Activated naive CD4-positive, alpha-beta T cell treated with anti-CD3 and anti-CD28 coated beads, Interleukin-2, amount 50 U/mL, for 16 hours (primary cell): ENCODE measurements around the gene PSMC6.

Experiments used
- DNase-seq: peaks from one replicate; pipeline ENCODE4 v3.0.0-alpha.2; 2020

The PSMC6 gene

GRCh38 chr14:52706724-52707706 is at the start of gene PSMC6:
TSS of gene PSMC6 (plus strand) at chr14:52707200. CDS start at chr14:52707220, 20 bp downstream.
- peak; percentile 96 for DNase-seq

GRCh38 chr14:52660325-52660724 is 46.7 kb upstream of the PSMC6 start:
- DNase-seq: no peak

- DNase-seq: no peak
Observed at GRCh38 chr14:52660832-52661231, 46.2 kb upstream of the PSMC6 start.

GRCh38 chr14:52661314-52661713 is 45.7 kb upstream of the PSMC6 start:
- no peak for DNase-seq

GRCh38 chr14:52663850-52664249 is 43.1 kb upstream of the PSMC6 start:
- DNase-seq: no peak

- DNase-seq: no peak
Observed at GRCh38 chr14:52678591-52678990, 28.4 kb upstream of the PSMC6 start.

GRCh38 chr14:52683985-52684520 is 22.9 kb upstream of the PSMC6 start:
- DNase-seq: no peak

GRCh38 chr14:52686176-52686575 is 20.8 kb upstream of the PSMC6 start:
- DNase-seq: no peak

- DNase-seq: no peak
Observed at GRCh38 chr14:52690983-52691760, 15.8 kb upstream of the PSMC6 start.

GRCh38 chr14:52692248-52692962 is 14.6 kb upstream of the PSMC6 start:
- no peak for DNase-seq

GRCh38 chr14:52693036-52693435 is 14.0 kb upstream of the PSMC6 start:
- DNase-seq: no peak

GRCh38 chr14:52693532-52693931 is 13.5 kb upstream of the PSMC6 start:
- no peak for DNase-seq

GRCh38 chr14:52694761-52695480 is 12.1 kb upstream of the PSMC6 start:
- peak; percentile 53 for DNase-seq

- peak; percentile 66 for DNase-seq
Observed at GRCh38 chr14:52695481-52696091, 11.4 kb upstream of the PSMC6 start, which contains the start of gene ERO1A. TSS of gene ERO1A (minus strand) at chr14:52695558. CDS start at chr14:52695481, 77 bp downstream.

GRCh38 chr14:52700701-52701172 is 6.3 kb upstream of the PSMC6 start:
- DNase-seq: no peak

- no peak for DNase-seq
Observed at GRCh38 chr14:52701223-52701622, 5.8 kb upstream of the PSMC6 start.

GRCh38 chr14:52703225-52703624 is 3.8 kb upstream of the PSMC6 start:
- DNase-seq: no peak

- no peak for DNase-seq
Observed at GRCh38 chr14:52703664-52704063, 3.3 kb upstream of the PSMC6 start.

GRCh38 chr14:52706286-52706685 is 714 bp upstream of the PSMC6 start:
- DNase-seq: peak; percentile 38

- no peak for DNase-seq
Observed at GRCh38 chr14:52711666-52712065, 4.7 kb downstream of the PSMC6 start.

GRCh38 chr14:52716155-52716554 is 9.2 kb downstream of the PSMC6 start:
- no peak for DNase-seq
